Measurements from ENCODE around the gene LAYN. TPM values are rescaled to one million over a fixed set of nuclear protein-coding genes. Genes with fewer than 3 reads are reported as not detected.
A peak's percentile ranks its signal among the peaks of the same experiment; 100 is the strongest.

LAYN gene
- total and polyA plus RNA-seq, 9 of the 15 experiments (the other 6 are each of a cell fraction or from before 2014, with no cell fraction given), result not detected

DNA sequence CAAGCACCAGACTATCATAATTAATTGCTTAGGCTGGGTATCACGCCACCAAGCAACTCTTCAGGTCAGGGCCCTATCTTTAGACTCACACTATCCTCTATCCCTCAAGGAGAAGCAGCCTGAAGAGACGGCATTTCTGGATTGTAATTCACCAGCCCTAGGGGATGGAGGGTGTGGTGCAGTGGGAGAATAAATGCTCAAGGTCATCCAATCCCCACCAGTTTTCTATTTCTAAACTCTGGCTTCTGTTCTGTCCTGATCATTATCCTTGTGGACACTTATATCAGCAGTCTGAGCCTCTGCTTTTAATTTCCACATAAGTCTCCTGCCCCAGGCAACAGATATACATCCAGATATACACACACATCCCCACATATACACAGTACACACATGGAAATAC is 48.6 kb downstream of the LAYN start:
- 0 out of 5 replicates have a peak, but pooled peaks cover 0 to 2% of the 10 kb centered on the region in 2 experiments for H3K27me3 ChIP-seq (ENCODE audit: control insufficient read depth in 2 of 2, insufficient read depth in 2 of 2, low read length in 2 of 2)
- H3K36me3 ChIP-seq (ENCODE audit: control insufficient read depth, insufficient read depth, low read length), result no peaks in the 10 kb centered on the region
- no peak overlapping the region for H2AFZ ChIP-seq (ENCODE audit: low read depth, low read length)
- H3K4me2 ChIP-seq (ENCODE audit: insufficient read depth, low read length), result no peak overlapping the region
- in situ Hi-C loops (cut with MboI), result no loop called here
- H3K9me3 ChIP-seq (replicated peaks; ENCODE audit: control insufficient read depth, insufficient read depth, low read depth, low read length), result no peaks in the 10 kb centered on the region
- TF ChIP-seq MIER1 (IDR thresholded peaks at IDR 0.05; ENCODE audit: low read depth) (no peak), GTF2E2 (tag; IDR thresholded peaks at IDR 0.05) (no peak), ZNF408 (CRISPR knock-in tag; IDR thresholded peaks at IDR 0.05; ENCODE audit: low read depth) (no peak), CREM (IDR thresholded peaks at IDR 0.05; ENCODE audit: low read depth) (no peak), ERF (CRISPR knock-in tag; IDR thresholded peaks at IDR 0.05) (no peak), MEF2D (tag; conservative IDR thresholded peaks at IDR 0.05; ENCODE audit: low read depth) (no peak), MAFG (tag; conservative IDR thresholded peaks at IDR 0.05) (no peak), ZBTB26 (CRISPR knock-in tag; IDR thresholded peaks at IDR 0.05) (no peak)
- no peaks in the 10 kb centered on the region for H4K20me1 ChIP-seq (replicated peaks; ENCODE audit: control insufficient read depth, insufficient read depth, low read length)
- DNase-seq (ENCODE audit: extremely low read depth in 1 of 4, low spot score in 3 of 4) (no peak), ATAC-seq (peak; percentile 32; the same call in 1 of the 3 replicates), FAIRE-seq (no peak)
- POLR2A ChIA-PET, result no interaction called here
- H3K4me1 ChIP-seq (replicated peaks in 1 of 2; ENCODE audit: control insufficient read depth in 2 of 2, insufficient read depth in 2 of 2, low read length in 2 of 2), result no peaks in the 10 kb centered on the region
- WGBS (ENCODE audit: insufficient coverage, low coverage, missing lambda C conversion rate), result 11% methylated on average over 2 of the region's 2 CpGs
- no peak overlapping the region for H3K4me3 ChIP-seq
- no peak overlapping the region for H3K27ac ChIP-seq (ENCODE audit: extremely low read depth, low read depth, low read length)
- no peaks in the 10 kb centered on the region for H3K9me1 ChIP-seq (ENCODE audit: control insufficient read depth, insufficient read depth, low read length)
- intact Hi-C loops (cut with micrococcal nuclease), result no loop called here
- CTCF ChIA-PET (ENCODE audit: low intra/inter-chr PET ratio), result interaction anchor here (3.9 kb wide), 1 partner anchor 252 kb away, joined by 31 read pairs; no protein-coding TSS in a partner anchor
- H3K9ac ChIP-seq (ENCODE audit: insufficient read depth in 1 of 2, low read depth in 2 of 2, low read length in 2 of 2), result no peak overlapping the region
- BruUV-seq (replicated peaks), result no TSS peak
- H3K79me2 ChIP-seq (ENCODE audit: control insufficient read depth, insufficient read depth, low read length), result no peaks in the 10 kb centered on the region

Data from K562 (cell line).